ENCODE data around the gene PTPN14. TPM values are rescaled to one million over a fixed set of nuclear protein-coding genes. Genes with fewer than 3 reads are reported as not detected.

Gene PTPN14
- total RNA-seq, 1 experiment from 2014 or later = 88.4 TPM

GRCh38 chr1:214445199-214445598 is 106.2 kb downstream of the PTPN14 start:
- DNase-seq (ENCODE audit: low spot score) (no peak), ATAC-seq (no peak)

More at GRCh38 chr1:214445199-214445598, 106.2 kb downstream of the PTPN14 start:
- Mint-ChIP-seq H3K9me3 (peaks cover 3% of the 10 kb centered on the region), H3K4me3 (no peak overlapping the region), H3K4me1 (peaks cover 85% of the 10 kb centered on the region), H3K27me3 (ENCODE audit: low read depth) (no peaks in the 10 kb centered on the region), H3K27ac (peak overlapping the region; percentile 82; the same call in 1 of the 2 replicates), H3K36me3 (peaks cover 4% of the 10 kb centered on the region)
- POLR2A ChIA-PET = no interaction called here
- CTCF ChIA-PET = no interaction called here
- TF ChIP-seq ATF1 (CRISPR knock-in tag; IDR thresholded peaks at IDR 0.05) (no peak), PREB (CRISPR knock-in tag; IDR thresholded peaks at IDR 0.05; ENCODE audit: borderline replicate concordance) (no peak), ZNF671 (CRISPR knock-in tag; IDR thresholded peaks at IDR 0.05) (no peak), CREB1 (CRISPR knock-in tag; IDR thresholded peaks at IDR 0.05) (no peak), ESRRA (CRISPR knock-in tag; IDR thresholded peaks at IDR 0.05; ENCODE audit: borderline replicate concordance) (no peak), NFATC4 (CRISPR knock-in tag; IDR thresholded peaks at IDR 0.05) (no peak), RORB (CRISPR knock-in tag; IDR thresholded peaks at IDR 0.05) (no peak), STAT6 (CRISPR knock-in tag; conservative IDR thresholded peaks at IDR 0.05; ENCODE audit: low read depth) (no peak), IRF2 (CRISPR knock-in tag; IDR thresholded peaks at IDR 0.05; ENCODE audit: borderline replicate concordance, low read depth) (no peak), MYBL2 (CRISPR knock-in tag; IDR thresholded peaks at IDR 0.05) (no peak), HMGXB4 (CRISPR knock-in tag; IDR thresholded peaks at IDR 0.05) (no peak), NR1H2 (CRISPR knock-in tag; IDR thresholded peaks at IDR 0.05) (no peak), ZNF396 (CRISPR knock-in tag; IDR thresholded peaks at IDR 0.05; ENCODE audit: borderline replicate concordance) (no peak), SMAD4 (CRISPR knock-in tag; IDR thresholded peaks at IDR 0.05) (no peak), SMAD3 (CRISPR knock-in tag; IDR thresholded peaks at IDR 0.05; ENCODE audit: borderline replicate concordance) (no peak), ZNF425 (CRISPR knock-in tag; conservative IDR thresholded peaks at IDR 0.05) (no peak), JAZF1 (CRISPR knock-in tag; IDR thresholded peaks at IDR 0.05) (no peak)
- TF ChIP-seq, protein P1, sequence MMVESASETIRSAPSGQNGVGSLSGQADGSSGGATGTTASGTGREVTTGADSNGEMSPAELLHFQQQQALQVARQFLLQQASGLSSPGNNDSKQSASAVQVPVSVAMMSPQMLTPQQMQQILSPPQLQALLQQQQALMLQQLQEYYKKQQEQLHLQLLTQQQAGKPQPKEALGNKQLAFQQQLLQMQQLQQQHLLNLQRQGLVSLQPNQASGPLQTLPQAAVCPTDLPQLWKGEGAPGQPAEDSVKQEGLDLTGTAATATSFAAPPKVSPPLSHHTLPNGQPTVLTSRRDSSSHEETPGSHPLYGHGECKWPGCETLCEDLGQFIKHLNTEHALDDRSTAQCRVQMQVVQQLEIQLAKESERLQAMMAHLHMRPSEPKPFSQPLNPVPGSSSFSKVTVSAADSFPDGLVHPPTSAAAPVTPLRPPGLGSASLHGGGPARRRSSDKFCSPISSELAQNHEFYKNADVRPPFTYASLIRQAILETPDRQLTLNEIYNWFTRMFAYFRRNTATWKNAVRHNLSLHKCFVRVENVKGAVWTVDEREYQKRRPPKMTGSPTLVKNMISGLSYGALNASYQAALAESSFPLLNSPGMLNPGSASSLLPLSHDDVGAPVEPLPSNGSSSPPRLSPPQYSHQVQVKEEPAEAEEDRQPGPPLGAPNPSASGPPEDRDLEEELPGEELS (CRISPR knock-in tag; IDR thresholded peaks at IDR 0.05) = no peak
- TF ChIP-seq, protein P2, sequence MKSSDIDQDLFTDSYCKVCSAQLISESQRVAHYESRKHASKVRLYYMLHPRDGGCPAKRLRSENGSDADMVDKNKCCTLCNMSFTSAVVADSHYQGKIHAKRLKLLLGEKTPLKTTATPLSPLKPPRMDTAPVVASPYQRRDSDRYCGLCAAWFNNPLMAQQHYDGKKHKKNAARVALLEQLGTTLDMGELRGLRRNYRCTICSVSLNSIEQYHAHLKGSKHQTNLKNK (CRISPR knock-in tag; IDR thresholded peaks at IDR 0.05) = no peak
